ENCODE results near the gene MAST1.

The MAST1 gene

DNA sequence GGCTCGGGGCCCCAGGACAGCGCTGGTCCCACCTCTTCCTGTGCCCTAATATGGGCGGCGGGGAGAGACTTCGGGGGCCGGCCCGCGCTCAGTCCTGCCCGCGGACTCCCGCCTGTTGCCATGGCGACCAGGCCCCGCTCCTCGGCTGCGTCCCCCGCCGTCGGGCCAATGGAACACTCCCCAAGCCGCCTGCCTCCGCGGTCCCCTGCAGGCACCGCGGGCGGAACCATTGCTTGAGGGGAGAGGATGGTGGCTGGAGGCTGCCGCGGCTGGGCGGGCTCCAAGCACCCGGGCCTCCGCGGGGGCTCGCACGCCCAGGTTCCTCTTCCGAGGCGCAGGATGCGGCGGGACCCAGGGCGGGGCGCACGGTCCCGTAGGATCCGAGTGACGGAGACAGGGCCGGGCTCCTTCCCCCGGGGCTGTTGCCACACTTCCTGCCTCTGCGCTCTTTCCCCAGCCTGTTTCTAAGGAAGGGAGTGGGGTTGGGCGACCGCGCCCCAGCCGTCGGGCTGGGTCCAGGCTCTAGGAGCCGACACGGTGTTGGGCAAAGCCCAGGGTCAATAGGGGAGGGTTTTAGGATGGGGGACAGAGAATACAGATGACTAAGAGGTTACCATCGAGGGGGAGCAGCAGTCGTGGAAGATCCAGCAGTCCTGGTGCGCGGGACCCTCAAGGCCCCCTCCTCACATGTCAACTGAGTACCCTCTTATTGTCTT is 48.3 kb upstream of the MAST1 start:
- peaks cover 23% of the 10 kb centered on the region for H3K79me2 ChIP-seq (ENCODE audit: insufficient read depth, low read length)
- ATAC-seq (ENCODE audit: insufficient read depth, low read depth) (peak; percentile 31), DNase-seq (peak; percentile 75)
- peak overlapping the region; percentile 38; the same call in 1 of the 2 replicates for H3K27ac ChIP-seq (ENCODE audit: low read length)
- H3K9ac ChIP-seq (ENCODE audit: low read depth, low read length) = peak overlapping the region; percentile 79
- no peaks in the 10 kb centered on the region; the same call in 1 of the 2 replicates for H4K20me1 ChIP-seq (ENCODE audit: insufficient read depth, low read length)
- peak overlapping the region; percentile 66 for H2AFZ ChIP-seq (ENCODE audit: low read depth, low read length)
- no peaks in the 10 kb centered on the region; the same call in 1 of the 2 replicates for H3K36me3 ChIP-seq (ENCODE audit: insufficient read depth, low read length)
- no peaks in the 10 kb centered on the region for H3K9me3 ChIP-seq (ENCODE audit: insufficient read depth, low read length, severe bottlenecking)
- TF ChIP-seq CTCF (IDR thresholded peaks at IDR 0.05; ENCODE audit: borderline replicate concordance, extremely low read depth, low read length, poor library complexity, severe bottlenecking) (no peak), EZH2 (IDR thresholded peaks at IDR 0.05; ENCODE audit: borderline replicate concordance, low read depth, low read length, severe bottlenecking) (no peak)
- peak overlapping the region; percentile 78 for H3K4me2 ChIP-seq (ENCODE audit: insufficient read depth, low read length)
- peaks cover 53% of the 10 kb centered on the region for H3K4me1 ChIP-seq (ENCODE audit: insufficient read depth, low read length)
- peak overlapping the region in 1 of 2 experiments; percentile 69; a peak in 2 of 4 replicates for H3K4me3 ChIP-seq (ENCODE audit: low read depth in 1 of 2, low read length in 2 of 2)
- H3K27me3 ChIP-seq (ENCODE audit: insufficient read depth, low read length, poor library complexity) = no peaks in the 10 kb centered on the region

DNA sequence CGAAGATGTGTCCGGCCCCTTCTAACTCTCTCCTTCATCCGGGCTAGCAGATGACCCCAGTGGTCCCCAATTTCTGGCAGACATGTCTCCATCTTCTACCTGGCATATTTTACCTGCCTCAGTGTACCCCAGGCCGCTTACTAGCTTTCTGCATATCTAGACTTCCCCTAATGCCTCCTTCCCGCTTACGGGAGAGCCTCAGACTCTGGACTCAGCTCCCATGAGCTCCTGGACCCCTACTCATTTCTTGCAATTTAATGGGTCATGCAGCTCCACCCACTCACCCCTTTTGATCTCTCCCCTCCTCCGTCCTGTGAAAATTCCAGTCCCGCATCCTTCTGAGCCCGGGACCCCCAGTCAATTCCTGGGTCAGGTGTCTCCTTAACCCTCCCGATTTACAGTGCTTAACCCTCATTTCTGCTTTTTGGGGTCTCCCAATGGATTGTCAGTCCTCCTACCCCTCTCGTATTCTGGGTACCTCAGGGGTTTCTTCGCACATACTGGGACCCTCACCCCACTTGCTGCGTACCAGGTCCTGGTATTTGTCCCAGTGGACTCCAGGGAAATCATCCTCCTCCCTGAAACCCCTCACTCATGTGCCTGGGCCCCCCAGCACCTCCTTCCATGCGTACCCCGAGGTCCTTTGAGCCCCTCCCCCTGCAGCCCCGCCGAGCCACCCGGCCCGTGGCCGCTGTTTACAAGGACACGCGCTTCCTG is 47.5 kb upstream of the MAST1 start:
- H4K20me1 ChIP-seq (ENCODE audit: insufficient read depth, low read length) = no peaks in the 10 kb centered on the region; the same call in 1 of the 2 replicates
- no peaks in the 10 kb centered on the region for H3K9me3 ChIP-seq (ENCODE audit: insufficient read depth, low read length, severe bottlenecking)
- H3K9ac ChIP-seq (ENCODE audit: low read depth, low read length) = peak overlapping the region; percentile 79
- H3K36me3 ChIP-seq (ENCODE audit: insufficient read depth, low read length) = no peaks in the 10 kb centered on the region; the same call in 1 of the 2 replicates
- H3K4me2 ChIP-seq (ENCODE audit: insufficient read depth, low read length) = peak overlapping the region; percentile 78
- no peak for TF ChIP-seq CTCF (IDR thresholded peaks at IDR 0.05; ENCODE audit: borderline replicate concordance, extremely low read depth, low read length, poor library complexity, severe bottlenecking)
- no peak for TF ChIP-seq EZH2 (IDR thresholded peaks at IDR 0.05; ENCODE audit: borderline replicate concordance, low read depth, low read length, severe bottlenecking)
- H2AFZ ChIP-seq (ENCODE audit: low read depth, low read length) = peak overlapping the region; percentile 66
- DNase-seq (no peak), ATAC-seq (ENCODE audit: insufficient read depth, low read depth) (no peak)
- no peaks in the 10 kb centered on the region for H3K27me3 ChIP-seq (ENCODE audit: insufficient read depth, low read length, poor library complexity)
- peaks cover 47% of the 10 kb centered on the region for H3K4me1 ChIP-seq (ENCODE audit: insufficient read depth, low read length)
- peaks cover 23% of the 10 kb centered on the region for H3K79me2 ChIP-seq (ENCODE audit: insufficient read depth, low read length)
- peak overlapping the region; percentile 11 to 69; a peak in 3 of 4 replicates for H3K4me3 ChIP-seq (ENCODE audit: low read depth in 1 of 2, low read length in 2 of 2)
- peak overlapping the region; percentile 38 for H3K27ac ChIP-seq (ENCODE audit: low read length)

- H2AFZ ChIP-seq (ENCODE audit: low read depth, low read length) = peak within 1 kb of the TSS; percentile 66
Measured at GRCh38 chr19:12791345-12792050, 46.8 kb upstream of the MAST1 start, which contains the start of gene JUNB. Gene JUNB (plus strand): TSS chr19:12791486. CDS start chr19:12791772, 286 bp downstream.

More at GRCh38 chr19:12791345-12792050, 46.8 kb upstream of the MAST1 start, which contains the start of gene JUNB:
- H3K4me1 ChIP-seq (ENCODE audit: insufficient read depth, low read length) = peaks cover 47% of the 10 kb centered on the region
- H3K9me3 ChIP-seq (ENCODE audit: insufficient read depth, low read length, severe bottlenecking) = no peaks in the 10 kb centered on the region
- H3K79me2 ChIP-seq (ENCODE audit: insufficient read depth, low read length) = peaks cover 23% of the 10 kb centered on the region
- no peaks in the 10 kb centered on the region; the same call in 1 of the 2 replicates for H3K36me3 ChIP-seq (ENCODE audit: insufficient read depth, low read length)
- peak within 1 kb of the TSS; percentile 79 for H3K9ac ChIP-seq (ENCODE audit: low read depth, low read length)
- ATAC-seq (ENCODE audit: insufficient read depth, low read depth) (peak; percentile 70), DNase-seq (peak; percentile 95)
- TF ChIP-seq CTCF (IDR thresholded peaks at IDR 0.05; ENCODE audit: borderline replicate concordance, extremely low read depth, low read length, poor library complexity, severe bottlenecking) (peak; percentile 26), EZH2 (IDR thresholded peaks at IDR 0.05; ENCODE audit: borderline replicate concordance, low read depth, low read length, severe bottlenecking) (no peak)
- no peaks in the 10 kb centered on the region; the same call in 1 of the 2 replicates for H4K20me1 ChIP-seq (ENCODE audit: insufficient read depth, low read length)
- H3K27me3 ChIP-seq (ENCODE audit: insufficient read depth, low read length, poor library complexity) = no peaks in the 10 kb centered on the region
- H3K4me3 ChIP-seq (ENCODE audit: low read depth in 1 of 2, low read length in 2 of 2) = peak within 1 kb of the TSS; percentile 69 to 71
- H3K27ac ChIP-seq (ENCODE audit: low read length) = peak within 1 kb of the TSS; percentile 89
- H3K4me2 ChIP-seq (ENCODE audit: insufficient read depth, low read length) = peak within 1 kb of the TSS; percentile 78
